GM12878 (cell line): ENCODE data around the gene CD3G. TPM values are rescaled to one million over a fixed set of nuclear protein-coding genes. Genes with fewer than 3 reads are reported as not detected.

Experiments used
- ATAC-seq: fragments of 200-7000 bp; cut with Tn5 transposase; 3 replicates; pipeline ENCODE4 v1.9.1; 2020; ENCODE audit warnings: mild to moderate bottlenecking, moderate library complexity
- BruUV-seq: library from RNA; stranded (reverse); fragments of 400-500 nt; replicated peaks from 2 replicates; lab custom pipeline; 2021; lab: Mats Ljungman, UMichigan
- CTCF ChIA-PET: fragments of 300-600 bp; sonication (Branson Sonifier 250); formaldehyde crosslinking; extraction: SDS; loops from one replicate; lab custom pipeline; 2021; ENCODE audit warnings: inconsistent platforms; lab: Yijun Ruan, JAX
- POLR2A ChIA-PET: fragments of 350-600 bp; formaldehyde crosslinking; extraction: SDS; loops from one replicate; lab custom pipeline; 2021; ENCODE audit warnings: inconsistent platforms; lab: Charles Lee
- RAD21 ChIA-PET: fragments of 300-600 bp; sonication (Branson Sonifier 250); formaldehyde crosslinking; loops from one replicate; lab custom pipeline; 2023; ENCODE audit warnings: antibody characterized with exemption; ENCODE audit not compliant: unreplicated experiment; lab: Charles Lee
- SMC1A ChIA-PET: fragments of 300-600 bp; sonication (Branson Sonifier 250); formaldehyde crosslinking; loops from one replicate; lab custom pipeline; 2023; ENCODE audit not compliant: unreplicated experiment, uncharacterized antibody; lab: Charles Lee
- DNase-seq: peaks from one replicate; pipeline ENCODE4 v3.0.0-alpha.2; 2011; ENCODE audit warnings: low read depth, low spot score
- FAIRE-seq: peaks from 3 replicates; lab custom pipeline; 2011; peaks lifted over from hg19 to GRCh38; lab: Jason Lieb, UNC
- H2AFZ ChIP-seq: 2 replicates; pipeline ENCODE4 v1.6.0; 2011; ENCODE audit warnings: low read depth, low read length, control low read depth; ENCODE audit not compliant: control insufficient read depth
- H3K27ac ChIP-seq: 2 replicates; pipeline ENCODE4 v1.5.1; 2011; ENCODE audit warnings: control low read depth; ENCODE audit not compliant: control insufficient read depth, insufficient read depth
- H3K27me3 ChIP-seq, 2 experiments: replicated peaks in 1 of 2; 2 replicates each; pipeline versions ENCODE4 v1.6.0 to v1.6.1; 2011; ENCODE audit warnings: low read length in 1 of 2; ENCODE audit not compliant: control insufficient read depth in 2 of 2, insufficient read depth in 2 of 2
- H3K36me3 ChIP-seq, 2 experiments: 2 replicates each; pipeline ENCODE4 v1.5.1; 2011; ENCODE audit warnings: low read length in 1 of 2; ENCODE audit not compliant: control insufficient read depth in 2 of 2, insufficient read depth in 2 of 2
- H3K4me1 ChIP-seq: 2 replicates; pipeline ENCODE4 v1.6.1; 2011; ENCODE audit warnings: mild to moderate bottlenecking, low read length, moderate library complexity, mixed read lengths; ENCODE audit not compliant: control insufficient read depth, insufficient read depth
- H3K4me2 ChIP-seq: 2 replicates; pipeline ENCODE4 v1.6.0; 2011; ENCODE audit warnings: control low read depth; ENCODE audit not compliant: control insufficient read depth, insufficient read depth
- H3K4me3 ChIP-seq: fragments of 200-600 bp; sonication (generic); 2 replicates; pipeline ENCODE4 v1.5.1; 2016
- H3K79me2 ChIP-seq: 2 replicates; pipeline ENCODE4 v1.6.0; 2011; ENCODE audit warnings: low read length; ENCODE audit not compliant: control insufficient read depth, insufficient read depth
- H3K9ac ChIP-seq: 2 replicates; pipeline ENCODE4 v1.8.0; 2011; ENCODE audit warnings: low read length, control low read depth, mixed read lengths; ENCODE audit not compliant: control insufficient read depth, insufficient read depth
- H3K9me3 ChIP-seq: replicated peaks from 3 replicates; pipeline ENCODE4 v1.5.1; 2011; ENCODE audit warnings: mild to moderate bottlenecking, low read length; ENCODE audit not compliant: control insufficient read depth, insufficient read depth
- H4K20me1 ChIP-seq: 2 replicates; pipeline ENCODE4 v1.6.0; 2011; ENCODE audit not compliant: control insufficient read depth, insufficient read depth
- BCL3 ChIP-seq: IDR thresholded peaks from 2 replicates; pipeline ENCODE4 v1.6.1; 2011; ENCODE audit warnings: borderline replicate concordance, low read depth, mild to moderate bottlenecking, moderate library complexity, low read length; ENCODE audit not compliant: insufficient read depth, poor library complexity, severe bottlenecking
- CHD1 ChIP-seq: IDR thresholded peaks from 2 replicates; pipeline ENCODE4 v1.6.1; 2012; ENCODE audit warnings: low read depth, low read length, improper control_type of control experiment
- EP300 ChIP-seq, 2 experiments: fragments of 150-350 bp in 1 of 2; IDR thresholded peaks; 2 replicates each; pipeline ENCODE4 v1.6.1; 2011 to 2012; ENCODE audit warnings: low read depth in 2 of 2, low read length in 2 of 2, borderline replicate concordance in 1 of 2, improper control_type of control experiment in 1 of 2, inconsistent platforms in 1 of 2; ENCODE audit not compliant: control insufficient read depth in 1 of 2
- EZH2 ChIP-seq: IDR thresholded peaks from 2 replicates; pipeline ENCODE4 v1.6.1; 2012; ENCODE audit warnings: low read depth, mild to moderate bottlenecking, control low read depth, inconsistent platforms, low read length, borderline replicate concordance; ENCODE audit not compliant: control insufficient read depth
- IKZF1 ChIP-seq: fragments of 450-650 bp; conservative IDR thresholded peaks from 2 replicates; pipeline ENCODE4 v1.6.1; 2017; ENCODE audit warnings: antibody characterized with exemption, mild to moderate bottlenecking
- POU2F2 ChIP-seq: IDR thresholded peaks from 3 replicates; pipeline ENCODE4 v1.6.1; 2011; ENCODE audit warnings: low read depth, mild to moderate bottlenecking, low read length, borderline replicate concordance
- RBBP5 ChIP-seq: fragments of 200-600 bp; sonication (generic); conservative IDR thresholded peaks from 2 replicates; pipeline ENCODE4 v1.6.1; 2016
- RFX5 ChIP-seq: IDR thresholded peaks from 2 replicates; pipeline ENCODE4 v1.6.1; 2011; ENCODE audit warnings: low read depth, low read length, improper control_type of control experiment
- TCF12 ChIP-seq: IDR thresholded peaks from 2 replicates; pipeline ENCODE4 v1.6.1; 2011; ENCODE audit warnings: low read depth, mild to moderate bottlenecking, low read length
- TCF3 ChIP-seq: IDR thresholded peaks from 2 replicates; pipeline ENCODE4 v1.6.1; 2012; ENCODE audit warnings: low read depth, mild to moderate bottlenecking, low read length, borderline replicate concordance; ENCODE audit not compliant: insufficient read depth
- TCF7 ChIP-seq: IDR thresholded peaks from 2 replicates; pipeline ENCODE4 v1.6.1; 2014; ENCODE audit warnings: antibody characterized with exemption, borderline replicate concordance
- USF1 ChIP-seq: IDR thresholded peaks from 2 replicates; pipeline ENCODE4 v1.6.1; 2011; ENCODE audit warnings: borderline replicate concordance, low read depth, mild to moderate bottlenecking, moderate library complexity, mixed read lengths, low read length; ENCODE audit not compliant: insufficient read depth; ENCODE audit errors: extremely low read length
- WRNIP1 ChIP-seq: IDR thresholded peaks from 2 replicates; pipeline ENCODE4 v1.6.1; 2011; ENCODE audit warnings: low read depth, low read length, improper control_type of control experiment, borderline replicate concordance
- ZNF207 ChIP-seq: fragments of 450-650 bp; IDR thresholded peaks from 2 replicates; pipeline ENCODE4 v1.6.1; 2014; ENCODE audit warnings: antibody characterized with exemption, mild to moderate bottlenecking, borderline replicate concordance
- ZNF24 ChIP-seq: fragments of 450-650 bp; IDR thresholded peaks from 2 replicates; pipeline ENCODE4 v1.6.1; 2017; ENCODE audit warnings: antibody characterized with exemption, mild to moderate bottlenecking
- ZSCAN29 ChIP-seq: fragments of 450-650 bp; IDR thresholded peaks from 2 replicates; pipeline ENCODE4 v1.6.1; 2017; ENCODE audit warnings: mild to moderate bottlenecking, moderate library complexity
- WGBS: methylation state at CpG from one replicate; pipeline ENCODE4 v1.1.6; 2016; ENCODE audit warnings: low lambda C conversion rate; ENCODE audit not compliant: insufficient replicate concordance, insufficient coverage; ENCODE audit errors: missing lambda C conversion rate; 5-methylcytosine and 5-hydroxymethylcytosine counted together
- in situ Hi-C: fragments of 300-500 bp; cut with MboI; formaldehyde crosslinking; loops from 9 replicates; pipeline ENCODE4 v1.14.3; 2018; ENCODE audit warnings: mixed read lengths
- intact Hi-C: fragments of 100-400 bp; cut with micrococcal nuclease; formaldehyde crosslinking; loops from one replicate; pipeline ENCODE4 v1.14.2; 2022; ENCODE audit not compliant: unreplicated experiment
- polyA plus RNA-seq, 11 experiments: library from polyadenylated mRNA; depleted of rRNA in 4 of 11; unstranded in 6 of 11; stranded (reverse) in 5 of 11; fragments of >200 nt; fragmentation: Nextera tagmentation in 4 of 11; fragmentation: Illumina TruSeq in 1 of 11; extraction: Ambion mirVana in 4 of 11; extraction: Trizol in 1 of 11; gene quantifications; 1 replicate in 1 of 11; 2 replicates in 10 of 11; pipeline versions ENCODE4 v1.2.1 to v1.2.3, GENCODE V29; 2011 to 2016; ENCODE audit warnings: inconsistent platforms in 2 of 11, missing spikeins in 2 of 11, low read depth in 1 of 11
- total RNA-seq, 4 experiments: library from RNA; depleted of rRNA in 3 of 4; stranded (reverse); fragments of >200 nt in 3 of 4; fragmentation: Illumina TruSeq in 1 of 4; extraction: Trizol in 1 of 4; gene quantifications; 2 replicates each; pipeline versions ENCODE4 v1.2.1 to v1.2.3, GENCODE V29; 2013 to 2021
- TF ChIP-seq, protein P1 (sequence below), 3 experiments: IDR thresholded peaks in 2 of 3; conservative IDR thresholded peaks in 1 of 3; 2 replicates each; pipeline ENCODE4 v1.5.1; 2011; ENCODE audit warnings: low read depth in 3 of 3, low read length in 3 of 3, mild to moderate bottlenecking in 3 of 3, control low read depth in 2 of 3, moderate library complexity in 2 of 3, inconsistent platforms in 1 of 3, mixed read lengths in 1 of 3; ENCODE audit not compliant: control insufficient read depth in 2 of 3, insufficient read depth in 1 of 3; ENCODE audit errors: extremely low read depth in 1 of 3

Gene CD3G
- total and polyA plus RNA-seq, 10 of the 15 experiments (the other 5 are each of a cell fraction or from before 2014, with no cell fraction given): 0.10 to 0.16 (median 0.13) TPM; not detected in 7

GRCh38 chr11:118359295-118359958 lies 15.3 kb downstream of the CD3G start, which contains the start of gene UBE4A:
Gene UBE4A (plus strand): TSS chr11:118359600. CDS start chr11:118365081, 5,481 bp downstream.
- DNase-seq (peak; percentile 92), FAIRE-seq (peak; percentile 88), ATAC-seq (peak; percentile 97)
- ChIA-PET CTCF (interaction anchor here (1.0 to 1.4 kb wide), 4 partner anchors 64 to 215 kb away, joined by 3 to 8 read pairs (median 5); no protein-coding TSS in a partner anchor), POLR2A (interaction anchor here (1.0 to 1.2 kb wide), 2 partner anchors 14 to 161 kb away, joined by 3 to 8 read pairs; no protein-coding TSS in a partner anchor), SMC1A (interaction anchor here (0.8 to 2.1 kb wide), 9 partner anchors 9 to 217 kb away, joined by 3 to 9 read pairs (median 4); no protein-coding TSS in a partner anchor), RAD21 (interaction anchor here (0.9 to 1.2 kb wide), 5 partner anchors 16 to 161 kb away, joined by 3 to 7 read pairs (median 3); partner anchors contain the start of gene MPZL3)
- H3K79me2 ChIP-seq: peaks cover 30% of the 10 kb centered on the region
- H4K20me1 ChIP-seq: no peaks in the 10 kb centered on the region
- peak within 1 kb of the TSS; percentile 76 for H3K27ac ChIP-seq
- H3K9me3 ChIP-seq: no peaks in the 10 kb centered on the region
- H3K4me3 ChIP-seq: peak within 1 kb of the TSS; percentile 93
- in situ Hi-C loops (no loop called here), intact Hi-C loops (no loop called here)
- peak within 1 kb of the TSS; percentile 95 for H2AFZ ChIP-seq
- H3K4me1 ChIP-seq: peaks cover 7% of the 10 kb centered on the region; the same call in 1 of the 2 replicates
- no TSS peak for BruUV-seq
- H3K9ac ChIP-seq: peak within 1 kb of the TSS; percentile 87
- H3K36me3 ChIP-seq: no peaks in the 10 kb centered on the region
- no peaks in the 10 kb centered on the region for H3K27me3 ChIP-seq
- peak within 1 kb of the TSS; percentile 69 for H3K4me2 ChIP-seq
- WGBS: 9% methylated on average over 33 of the region's 33 CpGs
- TF ChIP-seq USF1 (no peak), CHD1 (0 out of 2 replicates have a peak, but pooled peaks have one; percentile 68), IKZF1 (peak; percentile 87), RBBP5 (no peak), BCL3 (no peak), EP300 (IDR thresholded peaks at IDR 0.05; ENCODE audit: borderline replicate concordance in 1 of 2, control insufficient read depth in 1 of 2, low read depth in 2 of 2, low read length in 2 of 2) (peak in 1 of 2 experiments; percentile 56; a peak in 1 of 4 replicates), TCF7 (no peak), RFX5 (no peak), WRNIP1 (0 out of 2 replicates have a peak, but pooled peaks have one; percentile 28), TCF3 (0 out of 2 replicates have a peak, but pooled peaks have one; percentile 34), POU2F2 (peak; percentile 76; the same call in 1 of the 3 replicates), ZSCAN29 (no peak), ZNF207 (peak; percentile 72; the same call in 1 of the 2 replicates), EZH2 (no peak), ZNF24 (no peak), TCF12 (0 out of 2 replicates have a peak, but pooled peaks have one; percentile 14)
- TF ChIP-seq, protein P1, sequence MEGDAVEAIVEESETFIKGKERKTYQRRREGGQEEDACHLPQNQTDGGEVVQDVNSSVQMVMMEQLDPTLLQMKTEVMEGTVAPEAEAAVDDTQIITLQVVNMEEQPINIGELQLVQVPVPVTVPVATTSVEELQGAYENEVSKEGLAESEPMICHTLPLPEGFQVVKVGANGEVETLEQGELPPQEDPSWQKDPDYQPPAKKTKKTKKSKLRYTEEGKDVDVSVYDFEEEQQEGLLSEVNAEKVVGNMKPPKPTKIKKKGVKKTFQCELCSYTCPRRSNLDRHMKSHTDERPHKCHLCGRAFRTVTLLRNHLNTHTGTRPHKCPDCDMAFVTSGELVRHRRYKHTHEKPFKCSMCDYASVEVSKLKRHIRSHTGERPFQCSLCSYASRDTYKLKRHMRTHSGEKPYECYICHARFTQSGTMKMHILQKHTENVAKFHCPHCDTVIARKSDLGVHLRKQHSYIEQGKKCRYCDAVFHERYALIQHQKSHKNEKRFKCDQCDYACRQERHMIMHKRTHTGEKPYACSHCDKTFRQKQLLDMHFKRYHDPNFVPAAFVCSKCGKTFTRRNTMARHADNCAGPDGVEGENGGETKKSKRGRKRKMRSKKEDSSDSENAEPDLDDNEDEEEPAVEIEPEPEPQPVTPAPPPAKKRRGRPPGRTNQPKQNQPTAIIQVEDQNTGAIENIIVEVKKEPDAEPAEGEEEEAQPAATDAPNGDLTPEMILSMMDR (IDR thresholded peaks at IDR 0.05 in 2 of 3, conservative IDR thresholded peaks at IDR 0.05 in 1 of 3; ENCODE audit: control insufficient read depth in 2 of 3, extremely low read depth in 1 of 3, insufficient read depth in 1 of 3, low read depth in 3 of 3, low read length in 3 of 3): no peak
